Measurements from ENCODE around the gene SUMO3. TPM values are rescaled to one million over a fixed set of nuclear protein-coding genes. Genes with fewer than 3 reads are reported as not detected.

The SUMO3 gene
- total RNA-seq, 1 experiment from 2014 or later, result 81.7 TPM

DNA sequence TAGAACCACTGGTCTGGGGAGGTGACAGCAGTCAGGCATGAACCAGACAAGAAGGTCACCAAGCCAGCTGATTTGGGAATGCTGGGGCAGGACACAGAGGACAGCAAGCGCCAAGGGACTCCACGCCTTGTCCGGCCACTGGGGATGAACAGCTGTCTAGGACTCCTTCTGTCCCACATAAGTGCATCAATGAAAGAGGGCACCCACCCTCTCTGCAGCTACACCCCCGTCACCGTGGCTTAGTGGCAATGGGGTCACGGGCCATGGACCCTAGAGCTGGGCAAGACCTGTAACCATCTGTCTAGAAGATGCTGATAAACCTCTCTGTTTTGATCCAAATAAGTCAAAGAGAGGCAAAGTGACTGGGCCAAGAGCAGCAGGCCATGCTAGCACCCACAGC is 33.1 kb downstream of the SUMO3 start (continued):
- TF ChIP-seq, protein P1, sequence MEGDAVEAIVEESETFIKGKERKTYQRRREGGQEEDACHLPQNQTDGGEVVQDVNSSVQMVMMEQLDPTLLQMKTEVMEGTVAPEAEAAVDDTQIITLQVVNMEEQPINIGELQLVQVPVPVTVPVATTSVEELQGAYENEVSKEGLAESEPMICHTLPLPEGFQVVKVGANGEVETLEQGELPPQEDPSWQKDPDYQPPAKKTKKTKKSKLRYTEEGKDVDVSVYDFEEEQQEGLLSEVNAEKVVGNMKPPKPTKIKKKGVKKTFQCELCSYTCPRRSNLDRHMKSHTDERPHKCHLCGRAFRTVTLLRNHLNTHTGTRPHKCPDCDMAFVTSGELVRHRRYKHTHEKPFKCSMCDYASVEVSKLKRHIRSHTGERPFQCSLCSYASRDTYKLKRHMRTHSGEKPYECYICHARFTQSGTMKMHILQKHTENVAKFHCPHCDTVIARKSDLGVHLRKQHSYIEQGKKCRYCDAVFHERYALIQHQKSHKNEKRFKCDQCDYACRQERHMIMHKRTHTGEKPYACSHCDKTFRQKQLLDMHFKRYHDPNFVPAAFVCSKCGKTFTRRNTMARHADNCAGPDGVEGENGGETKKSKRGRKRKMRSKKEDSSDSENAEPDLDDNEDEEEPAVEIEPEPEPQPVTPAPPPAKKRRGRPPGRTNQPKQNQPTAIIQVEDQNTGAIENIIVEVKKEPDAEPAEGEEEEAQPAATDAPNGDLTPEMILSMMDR (IDR thresholded peaks at IDR 0.05), result no peak
- TF ChIP-seq, protein P2, sequence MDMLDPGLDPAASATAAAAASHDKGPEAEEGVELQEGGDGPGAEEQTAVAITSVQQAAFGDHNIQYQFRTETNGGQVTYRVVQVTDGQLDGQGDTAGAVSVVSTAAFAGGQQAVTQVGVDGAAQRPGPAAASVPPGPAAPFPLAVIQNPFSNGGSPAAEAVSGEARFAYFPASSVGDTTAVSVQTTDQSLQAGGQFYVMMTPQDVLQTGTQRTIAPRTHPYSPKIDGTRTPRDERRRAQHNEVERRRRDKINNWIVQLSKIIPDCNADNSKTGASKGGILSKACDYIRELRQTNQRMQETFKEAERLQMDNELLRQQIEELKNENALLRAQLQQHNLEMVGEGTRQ (CRISPR knock-in tag; IDR thresholded peaks at IDR 0.05), result no peak

DNA sequence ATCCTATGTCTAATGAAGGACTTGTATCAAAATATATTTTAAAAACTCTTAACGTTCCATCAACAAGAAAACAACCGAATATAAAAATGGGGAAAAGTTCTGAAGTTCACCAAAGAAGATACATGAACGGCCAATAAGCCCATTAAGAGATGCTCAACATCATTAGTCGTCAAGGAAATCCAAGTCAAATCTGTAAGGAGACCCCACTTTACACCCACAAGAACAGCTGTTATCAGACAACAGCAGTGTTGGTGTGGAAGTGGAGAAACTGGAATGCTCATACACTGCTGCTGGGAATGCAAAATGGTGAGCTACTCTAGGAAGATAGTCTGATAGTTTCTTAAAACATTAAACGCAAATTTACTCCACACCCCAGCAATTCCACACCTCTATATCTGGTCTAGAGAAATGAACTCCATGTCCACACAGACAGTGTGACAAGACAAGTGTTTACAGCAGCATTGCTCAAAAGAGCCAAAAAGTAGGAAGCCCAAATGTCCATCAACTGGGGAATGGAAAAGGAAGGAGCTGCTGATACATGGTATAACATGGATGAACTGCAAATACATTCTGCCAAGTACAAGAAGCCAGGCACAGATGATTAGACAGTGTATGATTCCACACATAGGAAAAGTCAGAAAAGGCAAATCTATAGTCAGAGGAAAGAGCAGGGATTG is 34.7 kb downstream of the SUMO3 start:
- no peaks in the 10 kb centered on the region for H3K4me1 Mint-ChIP-seq
- CTCF ChIA-PET, result interaction anchor here (0.6 to 2.8 kb wide), 4 partner anchors 10 to 268 kb away, joined by 3 to 11 read pairs (median 4); partner anchors contain the start of gene TSPEAR
- TF ChIP-seq KAT7 (CRISPR knock-in tag; IDR thresholded peaks at IDR 0.05; ENCODE audit: borderline replicate concordance) (no peak), CREM (CRISPR knock-in tag; IDR thresholded peaks at IDR 0.05) (no peak), HMGA2 (CRISPR knock-in tag; IDR thresholded peaks at IDR 0.05) (no peak), ZNF671 (CRISPR knock-in tag; IDR thresholded peaks at IDR 0.05) (no peak), ZNF232 (CRISPR knock-in tag; IDR thresholded peaks at IDR 0.05) (no peak), IRF2 (CRISPR knock-in tag; IDR thresholded peaks at IDR 0.05; ENCODE audit: borderline replicate concordance, low read depth) (no peak), EMX1 (CRISPR knock-in tag; IDR thresholded peaks at IDR 0.05) (no peak), ETV6 (CRISPR knock-in tag; IDR thresholded peaks at IDR 0.05) (no peak), TP53 (CRISPR knock-in tag; IDR thresholded peaks at IDR 0.05) (no peak), JUN (CRISPR knock-in tag; IDR thresholded peaks at IDR 0.05) (no peak)
- TF ChIP-seq, protein P3, sequence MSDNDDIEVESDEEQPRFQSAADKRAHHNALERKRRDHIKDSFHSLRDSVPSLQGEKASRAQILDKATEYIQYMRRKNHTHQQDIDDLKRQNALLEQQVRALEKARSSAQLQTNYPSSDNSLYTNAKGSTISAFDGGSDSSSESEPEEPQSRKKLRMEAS (CRISPR knock-in tag; IDR thresholded peaks at IDR 0.05), result no peak
- TF ChIP-seq, protein P4, sequence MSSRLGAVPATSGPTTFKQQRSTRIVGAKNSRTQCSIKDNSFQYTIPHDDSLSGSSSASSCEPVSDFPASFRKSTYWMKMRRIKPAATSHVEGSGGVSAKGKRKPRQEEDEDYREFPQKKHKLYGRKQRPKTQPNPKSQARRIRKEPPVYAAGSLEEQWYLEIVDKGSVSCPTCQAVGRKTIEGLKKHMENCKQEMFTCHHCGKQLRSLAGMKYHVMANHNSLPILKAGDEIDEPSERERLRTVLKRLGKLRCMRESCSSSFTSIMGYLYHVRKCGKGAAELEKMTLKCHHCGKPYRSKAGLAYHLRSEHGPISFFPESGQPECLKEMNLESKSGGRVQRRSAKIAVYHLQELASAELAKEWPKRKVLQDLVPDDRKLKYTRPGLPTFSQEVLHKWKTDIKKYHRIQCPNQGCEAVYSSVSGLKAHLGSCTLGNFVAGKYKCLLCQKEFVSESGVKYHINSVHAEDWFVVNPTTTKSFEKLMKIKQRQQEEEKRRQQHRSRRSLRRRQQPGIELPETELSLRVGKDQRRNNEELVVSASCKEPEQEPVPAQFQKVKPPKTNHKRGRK (CRISPR knock-in tag; IDR thresholded peaks at IDR 0.05; ENCODE audit: borderline replicate concordance), result no peak
- TF ChIP-seq, protein P5, sequence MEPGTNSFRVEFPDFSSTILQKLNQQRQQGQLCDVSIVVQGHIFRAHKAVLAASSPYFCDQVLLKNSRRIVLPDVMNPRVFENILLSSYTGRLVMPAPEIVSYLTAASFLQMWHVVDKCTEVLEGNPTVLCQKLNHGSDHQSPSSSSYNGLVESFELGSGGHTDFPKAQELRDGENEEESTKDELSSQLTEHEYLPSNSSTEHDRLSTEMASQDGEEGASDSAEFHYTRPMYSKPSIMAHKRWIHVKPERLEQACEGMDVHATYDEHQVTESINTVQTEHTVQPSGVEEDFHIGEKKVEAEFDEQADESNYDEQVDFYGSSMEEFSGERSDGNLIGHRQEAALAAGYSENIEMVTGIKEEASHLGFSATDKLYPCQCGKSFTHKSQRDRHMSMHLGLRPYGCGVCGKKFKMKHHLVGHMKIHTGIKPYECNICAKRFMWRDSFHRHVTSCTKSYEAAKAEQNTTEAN (CRISPR knock-in tag; IDR thresholded peaks at IDR 0.05), result no peak
- TF ChIP-seq, protein P6, sequence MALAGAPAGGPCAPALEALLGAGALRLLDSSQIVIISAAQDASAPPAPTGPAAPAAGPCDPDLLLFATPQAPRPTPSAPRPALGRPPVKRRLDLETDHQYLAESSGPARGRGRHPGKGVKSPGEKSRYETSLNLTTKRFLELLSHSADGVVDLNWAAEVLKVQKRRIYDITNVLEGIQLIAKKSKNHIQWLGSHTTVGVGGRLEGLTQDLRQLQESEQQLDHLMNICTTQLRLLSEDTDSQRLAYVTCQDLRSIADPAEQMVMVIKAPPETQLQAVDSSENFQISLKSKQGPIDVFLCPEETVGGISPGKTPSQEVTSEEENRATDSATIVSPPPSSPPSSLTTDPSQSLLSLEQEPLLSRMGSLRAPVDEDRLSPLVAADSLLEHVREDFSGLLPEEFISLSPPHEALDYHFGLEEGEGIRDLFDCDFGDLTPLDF (CRISPR knock-in tag; IDR thresholded peaks at IDR 0.05), result no peak
- TF ChIP-seq, protein P7, sequence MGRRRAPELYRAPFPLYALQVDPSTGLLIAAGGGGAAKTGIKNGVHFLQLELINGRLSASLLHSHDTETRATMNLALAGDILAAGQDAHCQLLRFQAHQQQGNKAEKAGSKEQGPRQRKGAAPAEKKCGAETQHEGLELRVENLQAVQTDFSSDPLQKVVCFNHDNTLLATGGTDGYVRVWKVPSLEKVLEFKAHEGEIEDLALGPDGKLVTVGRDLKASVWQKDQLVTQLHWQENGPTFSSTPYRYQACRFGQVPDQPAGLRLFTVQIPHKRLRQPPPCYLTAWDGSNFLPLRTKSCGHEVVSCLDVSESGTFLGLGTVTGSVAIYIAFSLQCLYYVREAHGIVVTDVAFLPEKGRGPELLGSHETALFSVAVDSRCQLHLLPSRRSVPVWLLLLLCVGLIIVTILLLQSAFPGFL (CRISPR knock-in tag; IDR thresholded peaks at IDR 0.05; ENCODE audit: borderline replicate concordance), result no peak
- TF ChIP-seq, protein P8, sequence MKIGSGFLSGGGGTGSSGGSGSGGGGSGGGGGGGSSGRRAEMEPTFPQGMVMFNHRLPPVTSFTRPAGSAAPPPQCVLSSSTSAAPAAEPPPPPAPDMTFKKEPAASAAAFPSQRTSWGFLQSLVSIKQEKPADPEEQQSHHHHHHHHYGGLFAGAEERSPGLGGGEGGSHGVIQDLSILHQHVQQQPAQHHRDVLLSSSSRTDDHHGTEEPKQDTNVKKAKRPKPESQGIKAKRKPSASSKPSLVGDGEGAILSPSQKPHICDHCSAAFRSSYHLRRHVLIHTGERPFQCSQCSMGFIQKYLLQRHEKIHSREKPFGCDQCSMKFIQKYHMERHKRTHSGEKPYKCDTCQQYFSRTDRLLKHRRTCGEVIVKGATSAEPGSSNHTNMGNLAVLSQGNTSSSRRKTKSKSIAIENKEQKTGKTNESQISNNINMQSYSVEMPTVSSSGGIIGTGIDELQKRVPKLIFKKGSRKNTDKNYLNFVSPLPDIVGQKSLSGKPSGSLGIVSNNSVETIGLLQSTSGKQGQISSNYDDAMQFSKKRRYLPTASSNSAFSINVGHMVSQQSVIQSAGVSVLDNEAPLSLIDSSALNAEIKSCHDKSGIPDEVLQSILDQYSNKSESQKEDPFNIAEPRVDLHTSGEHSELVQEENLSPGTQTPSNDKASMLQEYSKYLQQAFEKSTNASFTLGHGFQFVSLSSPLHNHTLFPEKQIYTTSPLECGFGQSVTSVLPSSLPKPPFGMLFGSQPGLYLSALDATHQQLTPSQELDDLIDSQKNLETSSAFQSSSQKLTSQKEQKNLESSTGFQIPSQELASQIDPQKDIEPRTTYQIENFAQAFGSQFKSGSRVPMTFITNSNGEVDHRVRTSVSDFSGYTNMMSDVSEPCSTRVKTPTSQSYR (CRISPR knock-in tag; IDR thresholded peaks at IDR 0.05), result no peak
- TF ChIP-seq, protein P9, sequence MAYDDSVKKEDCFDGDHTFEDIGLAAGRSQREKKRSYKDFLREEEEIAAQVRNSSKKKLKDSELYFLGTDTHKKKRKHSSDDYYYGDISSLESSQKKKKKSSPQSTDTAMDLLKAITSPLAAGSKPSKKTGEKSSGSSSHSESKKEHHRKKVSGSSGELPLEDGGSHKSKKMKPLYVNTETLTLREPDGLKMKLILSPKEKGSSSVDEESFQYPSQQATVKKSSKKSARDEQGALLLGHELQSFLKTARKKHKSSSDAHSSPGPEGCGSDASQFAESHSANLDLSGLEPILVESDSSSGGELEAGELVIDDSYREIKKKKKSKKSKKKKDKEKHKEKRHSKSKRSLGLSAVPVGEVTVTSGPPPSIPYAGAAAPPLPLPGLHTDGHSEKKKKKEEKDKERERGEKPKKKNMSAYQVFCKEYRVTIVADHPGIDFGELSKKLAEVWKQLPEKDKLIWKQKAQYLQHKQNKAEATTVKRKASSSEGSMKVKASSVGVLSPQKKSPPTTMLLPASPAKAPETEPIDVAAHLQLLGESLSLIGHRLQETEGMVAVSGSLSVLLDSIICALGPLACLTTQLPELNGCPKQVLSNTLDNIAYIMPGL (CRISPR knock-in tag; IDR thresholded peaks at IDR 0.05), result no peak
- TF ChIP-seq, protein P10, sequence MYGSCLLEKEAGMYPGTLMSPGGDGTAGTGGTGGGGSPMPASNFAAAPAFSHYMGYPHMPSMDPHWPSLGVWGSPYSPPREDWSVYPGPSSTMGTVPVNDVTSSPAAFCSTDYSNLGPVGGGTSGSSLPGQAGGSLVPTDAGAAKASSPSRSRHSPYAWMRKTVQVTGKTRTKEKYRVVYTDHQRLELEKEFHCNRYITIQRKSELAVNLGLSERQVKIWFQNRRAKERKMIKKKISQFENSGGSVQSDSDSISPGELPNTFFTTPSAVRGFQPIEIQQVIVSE (CRISPR knock-in tag; IDR thresholded peaks at IDR 0.05; ENCODE audit: borderline replicate concordance), result no peak
- TF ChIP-seq, protein P11, sequence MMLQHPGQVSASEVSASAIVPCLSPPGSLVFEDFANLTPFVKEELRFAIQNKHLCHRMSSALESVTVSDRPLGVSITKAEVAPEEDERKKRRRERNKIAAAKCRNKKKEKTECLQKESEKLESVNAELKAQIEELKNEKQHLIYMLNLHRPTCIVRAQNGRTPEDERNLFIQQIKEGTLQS (CRISPR knock-in tag; conservative IDR thresholded peaks at IDR 0.05), result no peak

More for the DNA sequence above, 34.7 kb downstream of the SUMO3 start:
- H3K27ac Mint-ChIP-seq, result no peak overlapping the region
- H3K36me3 Mint-ChIP-seq, result peaks cover 54% of the 10 kb centered on the region
- ATAC-seq, result no peak
- H3K27me3 Mint-ChIP-seq (ENCODE audit: low read depth), result no peaks in the 10 kb centered on the region
- POLR2A ChIA-PET, result no interaction called here
- peaks cover 4% of the 10 kb centered on the region for H3K9me3 Mint-ChIP-seq
- no peak overlapping the region for H3K4me3 Mint-ChIP-seq
- no peak for DNase-seq (ENCODE audit: low spot score)
